Glutamatergic neuron (in vitro differentiated cells): ENCODE results near the gene RBM33. TPM values are rescaled to one million over a fixed set of nuclear protein-coding genes. Genes with fewer than 3 reads are reported as not detected.

Experiments
- DNase-seq: peaks from one replicate; pipeline ENCODE4 v3.0.0; 2022
- H3K27ac Mint-ChIP-seq: one replicate; pipeline ENCODE4 v1.8.0; 2020; ENCODE audit warnings: mild to moderate bottlenecking, mixed read lengths, inconsistent platforms; ENCODE audit not compliant: unreplicated experiment
- H3K27me3 Mint-ChIP-seq: one replicate; pipeline ENCODE4 v1.8.0; 2020; ENCODE audit warnings: mild to moderate bottlenecking, moderate library complexity, mixed read lengths, inconsistent platforms; ENCODE audit not compliant: unreplicated experiment
- H3K36me3 Mint-ChIP-seq: one replicate; pipeline ENCODE4 v1.8.0; 2020; ENCODE audit warnings: mild to moderate bottlenecking, mixed read lengths, inconsistent platforms; ENCODE audit not compliant: unreplicated experiment
- H3K4me1 Mint-ChIP-seq: one replicate; pipeline ENCODE4 v1.8.0; 2020; ENCODE audit warnings: mild to moderate bottlenecking, low read depth, mixed read lengths, inconsistent platforms; ENCODE audit not compliant: unreplicated experiment
- H3K4me3 Mint-ChIP-seq: one replicate; pipeline ENCODE4 v1.8.0; 2020; ENCODE audit warnings: mild to moderate bottlenecking, mixed read lengths, inconsistent platforms; ENCODE audit not compliant: unreplicated experiment
- H3K9me3 Mint-ChIP-seq: one replicate; pipeline ENCODE4 v1.8.0; 2020; ENCODE audit warnings: mild to moderate bottlenecking, moderate library complexity, mixed read lengths, inconsistent platforms; ENCODE audit not compliant: unreplicated experiment
- CTCF ChIP-seq: fragments of 200-600 bp; sonication (generic); IDR thresholded peaks from one replicate; pipeline ENCODE4 v1.5.0; 2021; ENCODE audit not compliant: partially characterized antibody, unreplicated experiment
- total RNA-seq: library from RNA; stranded (reverse); fragmentation: NEBNext Ultra II Directional; extraction: Animal tissue kit (Norgen Biotek cat#: 25700); gene quantifications from one replicate; pipeline ENCODE4 v1.2.1, GENCODE V29; 2021; ENCODE audit not compliant: unreplicated experiment

RBM33 gene
- total RNA-seq, 1 donor from 2014 or later, result 67.5 TPM

GRCh38 chr7:155778349-155778748 lies 133.9 kb downstream of the RBM33 start:
- Mint-ChIP-seq H3K27ac (no peak overlapping the region), H3K4me1 (peaks cover 4% of the 10 kb centered on the region), H3K9me3 (peaks cover 4% of the 10 kb centered on the region), H3K4me3 (no peak overlapping the region), H3K36me3 (no peaks in the 10 kb centered on the region), H3K27me3 (peaks cover 4% of the 10 kb centered on the region)
- TF ChIP-seq CTCF, result no peak
- DNase-seq, result no peak

- no peak for DNase-seq
- H3K36me3 Mint-ChIP-seq, result no peaks in the 10 kb centered on the region
- no peak overlapping the region for H3K27ac Mint-ChIP-seq
- peaks cover 5% of the 10 kb centered on the region for H3K9me3 Mint-ChIP-seq
- H3K4me3 Mint-ChIP-seq, result no peak overlapping the region
- no peak for TF ChIP-seq CTCF
- peaks cover 2% of the 10 kb centered on the region for H3K4me1 Mint-ChIP-seq
- H3K27me3 Mint-ChIP-seq, result peaks cover 2% of the 10 kb centered on the region
Measured at GRCh38 chr7:155780884-155781283, 136.4 kb downstream of the RBM33 start.

- Mint-ChIP-seq H3K9me3 (peaks cover 5% of the 10 kb centered on the region), H3K4me3 (no peak overlapping the region), H3K27me3 (peaks cover 2% of the 10 kb centered on the region), H3K4me1 (peaks cover 2% of the 10 kb centered on the region), H3K27ac (no peak overlapping the region), H3K36me3 (no peaks in the 10 kb centered on the region)
- no peak for TF ChIP-seq CTCF
- no peak for DNase-seq
Measured at GRCh38 chr7:155781433-155781832, 137.0 kb downstream of the RBM33 start.

- no peak overlapping the region for H3K4me3 Mint-ChIP-seq
- H3K27ac Mint-ChIP-seq, result no peak overlapping the region
- no peak for DNase-seq
- peaks cover 2% of the 10 kb centered on the region for H3K4me1 Mint-ChIP-seq
- no peaks in the 10 kb centered on the region for H3K36me3 Mint-ChIP-seq
- H3K27me3 Mint-ChIP-seq, result peaks cover 2% of the 10 kb centered on the region
- peaks cover 5% of the 10 kb centered on the region for H3K9me3 Mint-ChIP-seq
- TF ChIP-seq CTCF, result no peak
Measured at GRCh38 chr7:155782466-155782865, 138.0 kb downstream of the RBM33 start.

GRCh38 chr7:155785536-155785935 lies 141.1 kb downstream of the RBM33 start:
- DNase-seq, result no peak
- Mint-ChIP-seq H3K4me3 (no peak overlapping the region), H3K9me3 (peaks cover 5% of the 10 kb centered on the region), H3K27ac (no peak overlapping the region), H3K4me1 (peaks cover 2% of the 10 kb centered on the region), H3K27me3 (peaks cover 8% of the 10 kb centered on the region), H3K36me3 (no peaks in the 10 kb centered on the region)
- TF ChIP-seq CTCF, result no peak
